Measurements from ENCODE around the gene ZNF367.

The ZNF367 gene

GRCh38 chr9:96457266-96457665 lies 39.1 kb upstream of the ZNF367 start:
- no peaks in the 10 kb centered on the region for H3F3A ChIP-seq (ENCODE audit: insufficient read depth, low read length)
- no peak overlapping the region for H3K4me3 ChIP-seq (ENCODE audit: low read depth, low read length, poor library complexity, severe bottlenecking)
- H3K4me1 ChIP-seq (ENCODE audit: insufficient read depth, low read length, severe bottlenecking) = no peaks in the 10 kb centered on the region
- H3K9me2 ChIP-seq (ENCODE audit: low read depth, low read length) = no peaks in the 10 kb centered on the region
- no peak overlapping the region for H3K4me2 ChIP-seq (ENCODE audit: low read length)
- no peaks in the 10 kb centered on the region for H3K27me3 ChIP-seq (ENCODE audit: insufficient read depth, low read length)
- no peak overlapping the region for H3K27ac ChIP-seq (ENCODE audit: low read depth, low read length, poor library complexity, severe bottlenecking)
- no peak overlapping the region for H2AFZ ChIP-seq (ENCODE audit: low read length)
- H3K36me3 ChIP-seq (ENCODE audit: insufficient read depth, low read length) = no peaks in the 10 kb centered on the region
- H3K9ac ChIP-seq (ENCODE audit: low read length) = no peak overlapping the region
- H4K20me1 ChIP-seq (ENCODE audit: insufficient read depth, low read length) = no peaks in the 10 kb centered on the region
- H3K9me3 ChIP-seq (ENCODE audit: low read length) = no peaks in the 10 kb centered on the region
- TF ChIP-seq CTCF (IDR thresholded peaks at IDR 0.05; ENCODE audit: low read length) (no peak), EZH2 (IDR thresholded peaks at IDR 0.05; ENCODE audit: borderline replicate concordance, low read length) (no peak)
- H3K79me2 ChIP-seq (ENCODE audit: insufficient read depth, low read length) = no peaks in the 10 kb centered on the region

GRCh38 chr9:96453625-96454024 lies 35.5 kb upstream of the ZNF367 start:
- H4K20me1 ChIP-seq (ENCODE audit: insufficient read depth, low read length) = no peaks in the 10 kb centered on the region
- TF ChIP-seq CTCF (IDR thresholded peaks at IDR 0.05; ENCODE audit: low read length) (peak; percentile 10; the same call in 1 of the 2 replicates), EZH2 (IDR thresholded peaks at IDR 0.05; ENCODE audit: borderline replicate concordance, low read length) (no peak)
- no peaks in the 10 kb centered on the region for H3K36me3 ChIP-seq (ENCODE audit: insufficient read depth, low read length)
- H3K9ac ChIP-seq (ENCODE audit: low read length) = no peak overlapping the region
- no peaks in the 10 kb centered on the region for H3K9me3 ChIP-seq (ENCODE audit: low read length)
- peaks cover 16% of the 10 kb centered on the region for H3K4me1 ChIP-seq (ENCODE audit: insufficient read depth, low read length, severe bottlenecking)
- no peak overlapping the region for H2AFZ ChIP-seq (ENCODE audit: low read length)
- H3F3A ChIP-seq (ENCODE audit: insufficient read depth, low read length) = no peaks in the 10 kb centered on the region
- H3K27me3 ChIP-seq (ENCODE audit: insufficient read depth, low read length) = peaks cover 2% of the 10 kb centered on the region; the same call in 1 of the 2 replicates
- no peak overlapping the region for H3K27ac ChIP-seq (ENCODE audit: low read depth, low read length, poor library complexity, severe bottlenecking)
- H3K9me2 ChIP-seq (ENCODE audit: low read depth, low read length) = no peaks in the 10 kb centered on the region
- H3K4me3 ChIP-seq (ENCODE audit: low read depth, low read length, poor library complexity, severe bottlenecking) = no peak overlapping the region
- H3K4me2 ChIP-seq (ENCODE audit: low read length) = no peak overlapping the region
- H3K79me2 ChIP-seq (ENCODE audit: insufficient read depth, low read length) = no peaks in the 10 kb centered on the region

- H2AFZ ChIP-seq (ENCODE audit: low read length) = no peak overlapping the region
- H3K27ac ChIP-seq (ENCODE audit: low read depth, low read length, poor library complexity, severe bottlenecking) = no peak overlapping the region
- H3K79me2 ChIP-seq (ENCODE audit: insufficient read depth, low read length) = no peaks in the 10 kb centered on the region
Measured at GRCh38 chr9:96450613-96451528, 32.7 kb upstream of the ZNF367 start.

More at GRCh38 chr9:96450613-96451528, 32.7 kb upstream of the ZNF367 start:
- H3K36me3 ChIP-seq (ENCODE audit: insufficient read depth, low read length) = no peaks in the 10 kb centered on the region
- H3K9me3 ChIP-seq (ENCODE audit: low read length) = no peaks in the 10 kb centered on the region
- H3K4me1 ChIP-seq (ENCODE audit: insufficient read depth, low read length, severe bottlenecking) = peaks cover 16% of the 10 kb centered on the region
- peak overlapping the region; percentile 80 for H3K4me3 ChIP-seq (ENCODE audit: low read depth, low read length, poor library complexity, severe bottlenecking)
- no peaks in the 10 kb centered on the region for H3F3A ChIP-seq (ENCODE audit: insufficient read depth, low read length)
- H3K4me2 ChIP-seq (ENCODE audit: low read length) = peak overlapping the region; percentile 70
- no peak for TF ChIP-seq EZH2 (IDR thresholded peaks at IDR 0.05; ENCODE audit: borderline replicate concordance, low read length)
- no peak for TF ChIP-seq CTCF (IDR thresholded peaks at IDR 0.05; ENCODE audit: low read length)
- H3K9ac ChIP-seq (ENCODE audit: low read length) = peak overlapping the region; percentile 72
- H3K9me2 ChIP-seq (ENCODE audit: low read depth, low read length) = no peaks in the 10 kb centered on the region
- H4K20me1 ChIP-seq (ENCODE audit: insufficient read depth, low read length) = no peaks in the 10 kb centered on the region
- peaks cover 3% of the 10 kb centered on the region; the same call in 1 of the 2 replicates for H3K27me3 ChIP-seq (ENCODE audit: insufficient read depth, low read length)

Data from OCI-LY1 (cell line).